ENCODE data around the gene MCF2L2. TPM values are rescaled to one million over a fixed set of nuclear protein-coding genes. Genes with fewer than 3 reads are reported as not detected.

The MCF2L2 gene
- total and polyA plus RNA-seq, 9 donors = 0.12 to 2.2 (median 0.61) TPM

DNA sequence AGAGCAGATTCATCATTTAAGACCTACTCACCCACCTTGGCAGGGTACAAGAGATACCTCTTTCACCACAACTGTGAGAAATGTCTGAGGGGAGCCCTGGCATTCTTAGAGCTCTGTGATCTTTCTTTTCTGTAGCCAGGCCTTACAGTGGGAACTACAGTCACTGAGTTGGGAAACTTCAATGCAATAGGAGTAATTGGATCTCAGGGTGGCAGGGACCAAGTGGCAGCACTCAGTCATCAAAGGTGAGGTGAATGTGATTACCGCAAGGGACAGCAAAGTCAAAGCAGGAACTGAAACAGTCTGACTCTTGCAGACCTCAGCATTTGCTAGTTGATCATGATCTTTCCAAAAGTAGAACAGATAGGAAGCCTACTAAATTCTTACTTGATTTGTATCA lies 7.2 kb upstream of the MCF2L2 start:
- H3K4me3 ChIP-seq = no peak overlapping the region
- intact Hi-C loops (cut with DNase I) = no loop called here
- H3K27me3 ChIP-seq = no peaks in the 10 kb centered on the region
- DNase-seq = no peak
- no peaks in the 10 kb centered on the region for H3K36me3 ChIP-seq
- TF ChIP-seq POLR2A (IDR thresholded peaks at IDR 0.05) = no peak
- TF ChIP-seq CTCF (IDR thresholded peaks at IDR 0.05) = no peak
- no peak for TF ChIP-seq EP300 (IDR thresholded peaks at IDR 0.05)
- no peak overlapping the region for H3K27ac ChIP-seq
- 81 to 97% (median 93%) methylated on average over 1 of the region's 1 CpG for WGBS, 3 donors
- no peaks in the 10 kb centered on the region for H3K4me1 ChIP-seq (ENCODE audit: insufficient read depth)
- peaks cover 0 to 4% of the 10 kb centered on the region in 2 donors for H3K9me3 ChIP-seq

GRCh38 chr3:183434992-183435391 lies 6.6 kb upstream of the MCF2L2 start:
- Histone ChIP-seq H3K27me3 (no peaks in the 10 kb centered on the region), H3K9me3 (peaks cover 0 to 4% of the 10 kb centered on the region in 2 donors), H3K4me1 (ENCODE audit: insufficient read depth) (no peaks in the 10 kb centered on the region), H3K4me3 (no peak overlapping the region), H3K27ac (no peak overlapping the region), H3K36me3 (no peaks in the 10 kb centered on the region)
- TF ChIP-seq CTCF (IDR thresholded peaks at IDR 0.05) = no peak
- no peak for TF ChIP-seq POLR2A (IDR thresholded peaks at IDR 0.05)
- TF ChIP-seq EP300 (IDR thresholded peaks at IDR 0.05) = no peak
- WGBS, 3 donors = 89 to 93% (median 91%) methylated on average over 2 of the region's 2 CpGs
- no peak for DNase-seq
- intact Hi-C loops (cut with DNase I) = no loop called here

DNA sequence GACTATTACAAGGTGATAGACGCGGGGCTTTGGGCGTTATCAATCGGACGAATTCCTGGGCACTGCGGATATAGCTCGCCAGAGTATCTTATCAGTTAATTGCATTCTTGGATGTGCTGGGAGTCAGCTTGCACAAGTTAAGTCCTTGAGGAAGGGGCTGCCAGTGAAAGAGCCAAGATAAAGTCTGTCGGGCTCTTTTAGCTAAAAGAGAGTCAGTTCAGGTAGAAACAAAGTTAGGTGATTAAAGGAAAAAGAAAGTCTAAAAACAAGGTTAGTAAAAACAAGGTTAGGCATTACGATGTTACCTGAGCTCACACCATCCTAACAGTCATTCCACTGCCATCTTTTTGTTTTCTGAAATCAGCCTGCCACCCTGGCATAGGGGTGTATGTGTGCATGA lies 6.1 kb upstream of the MCF2L2 start:
- DNase-seq = no peak
- Histone ChIP-seq H3K4me3 (no peak overlapping the region), H3K36me3 (no peaks in the 10 kb centered on the region), H3K27ac (no peak overlapping the region), H3K27me3 (no peaks in the 10 kb centered on the region), H3K4me1 (ENCODE audit: insufficient read depth) (no peaks in the 10 kb centered on the region), H3K9me3 (peaks cover 0 to 4% of the 10 kb centered on the region in 2 donors)
- TF ChIP-seq POLR2A (IDR thresholded peaks at IDR 0.05) (no peak), CTCF (IDR thresholded peaks at IDR 0.05) (no peak), EP300 (IDR thresholded peaks at IDR 0.05) (no peak)
- 4 to 10% (median 10%) methylated on average over 9 of the region's 9 CpGs for WGBS, 3 donors
- intact Hi-C loops (cut with DNase I) = no loop called here

DNA sequence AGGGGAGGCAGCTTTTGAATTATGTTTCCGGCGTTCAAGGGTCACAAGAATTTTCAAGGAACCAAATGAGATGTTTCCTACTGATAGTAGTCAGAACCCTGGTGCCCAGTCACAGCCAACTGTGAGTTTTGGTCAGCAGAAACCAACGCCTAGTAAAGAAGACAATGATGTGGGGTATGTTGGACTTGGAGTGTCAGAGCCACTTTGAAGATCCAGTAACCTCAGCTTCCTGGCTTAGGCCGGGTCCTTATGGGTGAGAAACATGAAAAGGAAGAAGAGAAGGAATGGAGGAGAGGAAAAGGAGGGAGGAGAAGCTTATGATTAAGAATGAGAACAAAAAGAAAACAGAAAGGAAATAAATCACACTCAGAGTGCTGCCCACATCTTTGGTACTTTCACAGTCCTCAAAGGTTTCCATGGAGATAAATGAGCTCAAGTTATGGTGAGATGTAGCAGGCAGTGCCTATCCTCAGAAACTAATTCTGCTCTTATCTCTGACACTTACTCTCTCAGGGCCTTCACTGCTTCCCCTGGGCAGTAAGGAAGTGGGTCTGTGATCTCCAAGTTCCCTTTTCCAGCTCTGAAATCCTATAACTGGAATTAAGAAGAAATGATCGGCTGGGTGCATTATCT lies 2.0 kb upstream of the MCF2L2 start:
- Histone ChIP-seq H3K36me3 (no peaks in the 10 kb centered on the region), H3K27ac (no peak overlapping the region), H3K4me3 (no peak overlapping the region), H3K27me3 (no peaks in the 10 kb centered on the region), H3K9me3 (peaks cover 0 to 4% of the 10 kb centered on the region in 2 donors), H3K4me1 (ENCODE audit: insufficient read depth) (peaks cover 3% of the 10 kb centered on the region)
- TF ChIP-seq EP300 (IDR thresholded peaks at IDR 0.05) = no peak
- TF ChIP-seq CTCF (IDR thresholded peaks at IDR 0.05) = no peak
- TF ChIP-seq POLR2A (IDR thresholded peaks at IDR 0.05) = no peak
- intact Hi-C loops (cut with DNase I) = no loop called here
- WGBS, 3 donors = 74 to 83% (median 78%) methylated on average over 5 of the region's 5 CpGs
- DNase-seq = no peak
